GM12878 (cell line): Measurements from ENCODE around the gene FBXL16. TPM values are rescaled to one million over a fixed set of nuclear protein-coding genes. Genes with fewer than 3 reads are reported as not detected.
A peak's percentile ranks its signal among the peaks of the same experiment; 100 is the strongest.

Experiments
- ATAC-seq: fragments of 200-7000 bp; cut with Tn5 transposase; 3 replicates; pipeline ENCODE4 v1.9.1; 2020; ENCODE audit warnings: mild to moderate bottlenecking, moderate library complexity
- BruUV-seq: library from RNA; stranded (reverse); fragments of 400-500 nt; replicated peaks from 2 replicates; lab custom pipeline; 2021; lab: Mats Ljungman, UMichigan
- CTCF ChIA-PET: fragments of 300-600 bp; sonication (Branson Sonifier 250); formaldehyde crosslinking; extraction: SDS; loops from one replicate; lab custom pipeline; 2021; ENCODE audit warnings: inconsistent platforms; lab: Yijun Ruan, JAX
- POLR2A ChIA-PET: fragments of 350-600 bp; formaldehyde crosslinking; extraction: SDS; loops from one replicate; lab custom pipeline; 2021; ENCODE audit warnings: inconsistent platforms; lab: Charles Lee
- RAD21 ChIA-PET: fragments of 300-600 bp; sonication (Branson Sonifier 250); formaldehyde crosslinking; loops from one replicate; lab custom pipeline; 2023; ENCODE audit warnings: antibody characterized with exemption; ENCODE audit not compliant: unreplicated experiment; lab: Charles Lee
- SMC1A ChIA-PET: fragments of 300-600 bp; sonication (Branson Sonifier 250); formaldehyde crosslinking; loops from one replicate; lab custom pipeline; 2023; ENCODE audit not compliant: unreplicated experiment, uncharacterized antibody; lab: Charles Lee
- DNase-seq: peaks from one replicate; pipeline ENCODE4 v3.0.0-alpha.2; 2011; ENCODE audit warnings: low read depth, low spot score
- FAIRE-seq: peaks from 3 replicates; lab custom pipeline; 2011; peaks lifted over from hg19 to GRCh38; lab: Jason Lieb, UNC
- H2AFZ ChIP-seq: 2 replicates; pipeline ENCODE4 v1.6.0; 2011; ENCODE audit warnings: low read depth, low read length, control low read depth; ENCODE audit not compliant: control insufficient read depth
- H3K27ac ChIP-seq: 2 replicates; pipeline ENCODE4 v1.5.1; 2011; ENCODE audit warnings: control low read depth; ENCODE audit not compliant: control insufficient read depth, insufficient read depth
- H3K27me3 ChIP-seq, 2 experiments: replicated peaks in 1 of 2; 2 replicates each; pipeline versions ENCODE4 v1.6.0 to v1.6.1; 2011; ENCODE audit warnings: low read length in 1 of 2; ENCODE audit not compliant: control insufficient read depth in 2 of 2, insufficient read depth in 2 of 2
- H3K36me3 ChIP-seq, 2 experiments: 2 replicates each; pipeline ENCODE4 v1.5.1; 2011; ENCODE audit warnings: low read length in 1 of 2; ENCODE audit not compliant: control insufficient read depth in 2 of 2, insufficient read depth in 2 of 2
- H3K4me1 ChIP-seq: 2 replicates; pipeline ENCODE4 v1.6.1; 2011; ENCODE audit warnings: mild to moderate bottlenecking, low read length, moderate library complexity, mixed read lengths; ENCODE audit not compliant: control insufficient read depth, insufficient read depth
- H3K4me2 ChIP-seq: 2 replicates; pipeline ENCODE4 v1.6.0; 2011; ENCODE audit warnings: control low read depth; ENCODE audit not compliant: control insufficient read depth, insufficient read depth
- H3K4me3 ChIP-seq: fragments of 200-600 bp; sonication (generic); 2 replicates; pipeline ENCODE4 v1.5.1; 2016
- H3K79me2 ChIP-seq: 2 replicates; pipeline ENCODE4 v1.6.0; 2011; ENCODE audit warnings: low read length; ENCODE audit not compliant: control insufficient read depth, insufficient read depth
- H3K9ac ChIP-seq: 2 replicates; pipeline ENCODE4 v1.8.0; 2011; ENCODE audit warnings: low read length, control low read depth, mixed read lengths; ENCODE audit not compliant: control insufficient read depth, insufficient read depth
- H3K9me3 ChIP-seq: replicated peaks from 3 replicates; pipeline ENCODE4 v1.5.1; 2011; ENCODE audit warnings: mild to moderate bottlenecking, low read length; ENCODE audit not compliant: control insufficient read depth, insufficient read depth
- H4K20me1 ChIP-seq: 2 replicates; pipeline ENCODE4 v1.6.0; 2011; ENCODE audit not compliant: control insufficient read depth, insufficient read depth
- NKRF ChIP-seq: fragments of 450-650 bp; conservative IDR thresholded peaks from 2 replicates; pipeline ENCODE4 v1.6.1; 2017; ENCODE audit warnings: mild to moderate bottlenecking, moderate library complexity
- POLR2A ChIP-seq: IDR thresholded peaks from 2 replicates; pipeline ENCODE4 v1.6.1; 2011; ENCODE audit warnings: low read depth, mild to moderate bottlenecking, low read length
- PRDM15 ChIP-seq: fragments of 450-650 bp; formaldehyde crosslinking; IDR thresholded peaks from 2 replicates; pipeline ENCODE4 v1.4.0; 2020; ENCODE audit warnings: mild to moderate bottlenecking, moderate library complexity
- ZNF384 ChIP-seq: IDR thresholded peaks from 2 replicates; pipeline ENCODE4 v1.6.1; 2012; ENCODE audit warnings: low read depth, mild to moderate bottlenecking, low read length, improper control_type of control experiment, borderline replicate concordance
- WGBS: methylation state at CpG from one replicate; pipeline ENCODE4 v1.1.6; 2016; ENCODE audit warnings: low lambda C conversion rate; ENCODE audit not compliant: insufficient replicate concordance, insufficient coverage; ENCODE audit errors: missing lambda C conversion rate; 5-methylcytosine and 5-hydroxymethylcytosine counted together
- in situ Hi-C: fragments of 300-500 bp; cut with MboI; formaldehyde crosslinking; loops from 9 replicates; pipeline ENCODE4 v1.14.3; 2018; ENCODE audit warnings: mixed read lengths
- intact Hi-C: fragments of 100-400 bp; cut with micrococcal nuclease; formaldehyde crosslinking; loops from one replicate; pipeline ENCODE4 v1.14.2; 2022; ENCODE audit not compliant: unreplicated experiment
- polyA plus RNA-seq, 11 experiments: library from polyadenylated mRNA; depleted of rRNA in 4 of 11; unstranded in 6 of 11; stranded (reverse) in 5 of 11; fragments of >200 nt; fragmentation: Nextera tagmentation in 4 of 11; fragmentation: Illumina TruSeq in 1 of 11; extraction: Ambion mirVana in 4 of 11; extraction: Trizol in 1 of 11; gene quantifications; 1 replicate in 1 of 11; 2 replicates in 10 of 11; pipeline versions ENCODE4 v1.2.1 to v1.2.3, GENCODE V29; 2011 to 2016; ENCODE audit warnings: inconsistent platforms in 2 of 11, missing spikeins in 2 of 11, low read depth in 1 of 11
- total RNA-seq, 4 experiments: library from RNA; depleted of rRNA in 3 of 4; stranded (reverse); fragments of >200 nt in 3 of 4; fragmentation: Illumina TruSeq in 1 of 4; extraction: Trizol in 1 of 4; gene quantifications; 2 replicates each; pipeline versions ENCODE4 v1.2.1 to v1.2.3, GENCODE V29; 2013 to 2021

FBXL16 gene
- total and polyA plus RNA-seq, 10 of the 15 experiments (the other 5 are each of a cell fraction or from before 2014, with no cell fraction given), result 0.13 to 1.4 (median 0.24) TPM

DNA sequence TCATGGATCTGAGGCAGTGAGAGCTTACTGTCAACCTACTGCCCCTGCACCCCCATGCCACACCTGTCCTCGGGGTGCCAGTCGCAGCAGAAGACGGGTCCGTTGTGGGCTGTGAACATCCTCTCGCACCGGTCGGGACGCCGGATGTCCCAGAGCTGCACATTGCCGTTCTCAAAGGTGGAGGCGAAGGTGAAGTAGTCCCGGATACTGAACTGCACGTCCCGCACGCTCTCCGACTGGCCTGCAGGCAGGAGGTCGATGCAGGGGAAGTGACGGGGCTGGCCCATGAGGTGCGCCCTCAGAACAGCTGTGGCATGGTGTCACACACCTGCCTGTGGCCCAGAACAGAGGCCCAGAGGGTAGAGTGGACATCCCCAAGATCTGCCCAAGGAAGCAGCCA is 18.1 kb downstream of the FBXL16 start (continued):
- no peak for TF ChIP-seq PRDM15 (CRISPR knock-in tag)

DNA sequence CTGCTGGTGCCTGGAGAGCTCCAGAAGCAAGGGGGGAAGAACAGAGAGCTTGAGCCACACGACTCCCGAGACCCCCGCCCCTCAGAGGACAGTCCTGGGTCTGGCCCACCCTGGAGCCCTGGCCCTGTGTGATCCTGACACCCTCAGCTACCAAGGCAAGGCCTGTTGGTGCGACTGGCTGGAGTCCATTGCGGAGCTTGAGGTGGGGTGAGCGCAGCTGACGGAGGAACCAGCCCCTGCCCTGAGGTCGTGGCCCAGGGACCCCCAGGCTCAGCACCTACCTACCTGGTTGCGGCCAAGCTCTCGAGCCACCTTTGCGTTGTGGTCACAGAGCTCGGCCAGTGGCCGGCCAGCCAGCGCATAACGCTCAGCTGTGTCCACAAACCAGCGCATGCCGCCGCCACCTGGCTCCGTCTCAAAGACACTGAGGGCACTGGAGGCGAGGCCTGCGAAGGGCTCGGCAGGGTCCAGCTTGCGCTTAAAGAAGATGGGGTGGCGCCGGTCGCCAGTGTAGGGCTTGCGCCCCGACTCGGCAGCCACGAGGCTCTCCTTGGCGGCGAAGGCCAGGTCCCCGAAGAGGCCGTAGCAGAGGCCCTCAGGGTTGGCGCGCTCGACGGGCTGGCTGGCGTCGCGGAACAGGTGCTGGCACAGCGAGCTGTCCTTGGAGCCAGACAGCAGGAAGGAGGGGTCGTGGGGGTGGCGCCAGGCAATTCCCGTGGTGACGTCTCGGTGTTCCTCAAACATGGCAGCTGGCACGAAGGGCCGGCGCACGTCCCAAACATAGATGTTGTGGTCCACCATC is 18.9 kb downstream of the FBXL16 start:
- ATAC-seq (no peak), DNase-seq (no peak), FAIRE-seq (no peak)
- ChIA-PET CTCF (no interaction called here), POLR2A (no interaction called here), SMC1A (no interaction called here), RAD21 (no interaction called here)
- Histone ChIP-seq H3K9me3 (no peaks in the 10 kb centered on the region; the same call in 2 of the 3 replicates), H4K20me1 (no peaks in the 10 kb centered on the region), H3K4me3 (no peak overlapping the region), H3K4me1 (peaks cover 15% of the 10 kb centered on the region), H2AFZ (no peak overlapping the region), H3K27ac (no peak overlapping the region), H3K4me2 (no peak overlapping the region), H3K27me3 (no peaks in the 10 kb centered on the region), H3K36me3 (peaks cover 6 to 14% of the 10 kb centered on the region in 2 experiments; a peak in 2 of 4 replicates), H3K79me2 (peaks cover 21% of the 10 kb centered on the region), H3K9ac (no peak overlapping the region)
- in situ Hi-C loops, result no loop called here
- BruUV-seq, result no TSS peak
- intact Hi-C loops, result no loop called here
- WGBS, result 94% methylated on average over 46 of the region's 51 CpGs
- TF ChIP-seq POLR2A (0 out of 2 replicates have a peak, but pooled peaks have one; percentile 1), ZNF384 (no peak), NKRF (no peak)
